Activated CD4-positive, alpha-beta memory T cell treated with anti-CD3 and anti-CD28 coated beads, Interleukin-2, amount 10 ng/mL, durations not matched to agents 7 days and 5 days (primary cell): ENCODE data around the gene GBA2. TPM values are rescaled to one million over a fixed set of nuclear protein-coding genes. Genes with fewer than 3 reads are reported as not detected.

Experiments used
- CTCF ChIA-PET: fragments of 350-600 bp; sonication (Branson Sonifier 250); formaldehyde crosslinking; loops from one replicate; lab custom pipeline; 2021; ENCODE audit warnings: antibody characterized with exemption, inconsistent platforms; lab: Charles Lee
- POLR2A ChIA-PET: fragments of 350-600 bp; sonication (Branson Sonifier 250); formaldehyde crosslinking; loops from one replicate; lab custom pipeline; 2021; ENCODE audit warnings: antibody characterized with exemption; lab: Charles Lee
- DNase-seq: peaks from one replicate; pipeline ENCODE4 v3.0.0-alpha.2; 2020
- H3K27ac Mint-ChIP-seq: one replicate; pipeline ENCODE4 v1.8.0; 2021; ENCODE audit warnings: mild to moderate bottlenecking, mixed read lengths
- H3K27me3 Mint-ChIP-seq: one replicate; pipeline ENCODE4 v1.8.0; 2021; ENCODE audit warnings: mixed read lengths
- H3K36me3 Mint-ChIP-seq: one replicate; pipeline ENCODE4 v1.8.0; 2021; ENCODE audit warnings: low read depth, mixed read lengths
- H3K4me1 Mint-ChIP-seq: one replicate; pipeline ENCODE4 v1.8.0; 2021; ENCODE audit warnings: mixed read lengths
- H3K4me3 Mint-ChIP-seq: one replicate; pipeline ENCODE4 v1.8.0; 2021; ENCODE audit warnings: mild to moderate bottlenecking, mixed read lengths
- H3K9me3 Mint-ChIP-seq: one replicate; pipeline ENCODE4 v1.8.0; 2021; ENCODE audit warnings: mixed read lengths
- total RNA-seq, 2 experiments: library from RNA; stranded (reverse); gene quantifications; one replicate each; pipeline ENCODE4 v1.2.3, GENCODE V29; 2021

Gene GBA2
- total RNA-seq, 2 experiments from 2014 or later = 45.8 to 49.1 TPM

- H3K27ac Mint-ChIP-seq = no peak overlapping the region
- CTCF ChIA-PET = interaction anchor here (1.6 to 4.3 kb wide), 2 partner anchors 16 to 55 kb away, joined by 5 to 26 read pairs; partner anchors contain the start of genes CCDC107 and RMRP
Observed at GRCh38 chr9:35712762-35713400, 36.1 kb downstream of the GBA2 start.

GRCh38 chr9:35711501-35712428, 37.3 kb downstream of the GBA2 start:
- H3K4me3 Mint-ChIP-seq = no peak overlapping the region
- no peak for DNase-seq
- no peaks in the 10 kb centered on the region for H3K4me1 Mint-ChIP-seq
- no peaks in the 10 kb centered on the region for H3K9me3 Mint-ChIP-seq
- ChIA-PET POLR2A (interaction anchor here (2.1 kb wide), 1 partner anchor 36 kb away, joined by 6 read pairs; the partner anchor contains the start of genes GBA2 and RGP1), CTCF (interaction anchor here (1.6 to 4.3 kb wide), 2 partner anchors 15 to 54 kb away, joined by 5 to 26 read pairs; partner anchors contain the start of genes CCDC107 and RMRP)
- no peaks in the 10 kb centered on the region for H3K27me3 Mint-ChIP-seq
- H3K36me3 Mint-ChIP-seq = peaks cover 86% of the 10 kb centered on the region
- H3K27ac Mint-ChIP-seq = peak overlapping the region; percentile 12

More at GRCh38 chr9:35712762-35713400, 36.1 kb downstream of the GBA2 start:
- H3K27me3 Mint-ChIP-seq = no peaks in the 10 kb centered on the region
- H3K9me3 Mint-ChIP-seq = no peaks in the 10 kb centered on the region
- H3K36me3 Mint-ChIP-seq = peaks cover 86% of the 10 kb centered on the region
- DNase-seq = no peak
- no peak overlapping the region for H3K4me3 Mint-ChIP-seq
- H3K4me1 Mint-ChIP-seq = no peaks in the 10 kb centered on the region
- POLR2A ChIA-PET = interaction anchor here (2.1 kb wide), 1 partner anchor 35 kb away, joined by 6 read pairs; the partner anchor contains the start of genes GBA2 and RGP1

- H3K9me3 Mint-ChIP-seq = no peaks in the 10 kb centered on the region
- H3K4me3 Mint-ChIP-seq = no peak overlapping the region
Observed at GRCh38 chr9:35710818-35711500, 38.1 kb downstream of the GBA2 start.

GRCh38 chr9:35708146-35708545, 40.9 kb downstream of the GBA2 start:
- Mint-ChIP-seq H3K4me1 (no peaks in the 10 kb centered on the region), H3K36me3 (peaks cover 87% of the 10 kb centered on the region), H3K27ac (no peak overlapping the region), H3K4me3 (no peak overlapping the region), H3K9me3 (no peaks in the 10 kb centered on the region), H3K27me3 (no peaks in the 10 kb centered on the region)
- ChIA-PET CTCF (interaction anchor here (3.8 kb wide), 1 partner anchor 12 kb away, joined by 23 read pairs; no protein-coding TSS in a partner anchor), POLR2A (interaction anchor here (4.0 kb wide), 1 partner anchor 23 kb away, joined by 10 read pairs; the partner anchor contains the start of genes CREB3 and TLN1)
- no peak for DNase-seq

More at GRCh38 chr9:35710818-35711500, 38.1 kb downstream of the GBA2 start:
- DNase-seq = no peak
- H3K4me1 Mint-ChIP-seq = no peaks in the 10 kb centered on the region
- no peak overlapping the region for H3K27ac Mint-ChIP-seq
- H3K27me3 Mint-ChIP-seq = no peaks in the 10 kb centered on the region
- CTCF ChIA-PET = interaction anchor here (1.4 to 4.3 kb wide), 3 partner anchors 11 to 53 kb away, joined by 3 to 26 read pairs (median 5); partner anchors contain the start of genes CCDC107 and RMRP
- POLR2A ChIA-PET = no interaction called here
- H3K36me3 Mint-ChIP-seq = peaks cover 86% of the 10 kb centered on the region

GRCh38 chr9:35706951-35707350, 42.1 kb downstream of the GBA2 start:
- ChIA-PET POLR2A (interaction anchor here (4.0 kb wide), 1 partner anchor 25 kb away, joined by 10 read pairs; the partner anchor contains the start of genes CREB3 and TLN1), CTCF (interaction anchor here (0.8 to 3.8 kb wide), 2 partner anchors 10 to 11 kb away, joined by 3 to 23 read pairs; no protein-coding TSS in a partner anchor)
- Mint-ChIP-seq H3K4me1 (no peaks in the 10 kb centered on the region), H3K9me3 (no peaks in the 10 kb centered on the region), H3K36me3 (peaks cover 88% of the 10 kb centered on the region), H3K27me3 (no peaks in the 10 kb centered on the region), H3K27ac (no peak overlapping the region), H3K4me3 (no peak overlapping the region)
- no peak for DNase-seq

GRCh38 chr9:35705836-35706430, 43.1 kb downstream of the GBA2 start:
- H3K9me3 Mint-ChIP-seq = no peaks in the 10 kb centered on the region
- H3K36me3 Mint-ChIP-seq = peaks cover 77% of the 10 kb centered on the region
- CTCF ChIA-PET = interaction anchor here (3.8 kb wide), 1 partner anchor 10 kb away, joined by 23 read pairs; no protein-coding TSS in a partner anchor

GRCh38 chr9:35705372-35705771, 43.7 kb downstream of the GBA2 start:
- Mint-ChIP-seq H3K27ac (no peak overlapping the region), H3K4me3 (no peak overlapping the region)
- POLR2A ChIA-PET = interaction anchor here (0.6 to 4.0 kb wide), 4 partner anchors 9 to 89 kb away, joined by 3 to 10 read pairs (median 4); partner anchors contain the start of genes CREB3 and TLN1

More at GRCh38 chr9:35705836-35706430, 43.1 kb downstream of the GBA2 start:
- Mint-ChIP-seq H3K27ac (no peak overlapping the region), H3K4me1 (no peaks in the 10 kb centered on the region), H3K27me3 (no peaks in the 10 kb centered on the region), H3K4me3 (no peak overlapping the region)
- DNase-seq = no peak
- POLR2A ChIA-PET = interaction anchor here (0.6 to 4.0 kb wide), 4 partner anchors 9 to 90 kb away, joined by 3 to 10 read pairs (median 4); partner anchors contain the start of genes CREB3 and TLN1

GRCh38 chr9:35703906-35704672, 44.9 kb downstream of the GBA2 start:
- Mint-ChIP-seq H3K4me3 (no peak overlapping the region), H3K36me3 (peaks cover 66% of the 10 kb centered on the region), H3K9me3 (no peaks in the 10 kb centered on the region), H3K27me3 (no peaks in the 10 kb centered on the region), H3K4me1 (no peaks in the 10 kb centered on the region), H3K27ac (no peak overlapping the region)
- ChIA-PET POLR2A (interaction anchor here (1.1 to 1.2 kb wide), 2 partner anchors 9 to 43 kb away, joined by 3 to 4 read pairs; no protein-coding TSS in a partner anchor), CTCF (interaction anchor here (1.5 kb wide), 1 partner anchor 93 kb away, joined by 4 read pairs; no protein-coding TSS in a partner anchor)
- DNase-seq = no peak

More at GRCh38 chr9:35705372-35705771, 43.7 kb downstream of the GBA2 start:
- Mint-ChIP-seq H3K27me3 (no peaks in the 10 kb centered on the region), H3K9me3 (no peaks in the 10 kb centered on the region), H3K4me1 (no peaks in the 10 kb centered on the region), H3K36me3 (peaks cover 72% of the 10 kb centered on the region)
- CTCF ChIA-PET = interaction anchor here (3.8 kb wide), 1 partner anchor 9 kb away, joined by 23 read pairs; no protein-coding TSS in a partner anchor
- no peak for DNase-seq

- no peak overlapping the region for H3K4me3 Mint-ChIP-seq
- no peaks in the 10 kb centered on the region for H3K9me3 Mint-ChIP-seq
- H3K4me1 Mint-ChIP-seq = no peaks in the 10 kb centered on the region
- DNase-seq = no peak
- H3K36me3 Mint-ChIP-seq = peaks cover 57% of the 10 kb centered on the region
- H3K27ac Mint-ChIP-seq = no peak overlapping the region
- ChIA-PET CTCF (interaction anchor here (1.5 kb wide), 1 partner anchor 92 kb away, joined by 4 read pairs; no protein-coding TSS in a partner anchor), POLR2A (no interaction called here)
- no peaks in the 10 kb centered on the region for H3K27me3 Mint-ChIP-seq
Observed at GRCh38 chr9:35702696-35703095, 46.3 kb downstream of the GBA2 start.

- Mint-ChIP-seq H3K4me1 (peaks cover 1% of the 10 kb centered on the region), H3K4me3 (no peak overlapping the region), H3K36me3 (peaks cover 55% of the 10 kb centered on the region), H3K27me3 (no peaks in the 10 kb centered on the region), H3K27ac (no peak overlapping the region), H3K9me3 (no peaks in the 10 kb centered on the region)
- CTCF ChIA-PET = interaction anchor here (0.9 to 1.1 kb wide), 2 partner anchors 43 to 97 kb away, joined by 3 read pairs; partner anchors contain the start of genes CCDC107 and RMRP
- DNase-seq = no peak
- POLR2A ChIA-PET = interaction anchor here (0.5 kb wide), 1 partner anchor 55 kb away, joined by 5 read pairs; no protein-coding TSS in a partner anchor
Observed at GRCh38 chr9:35700942-35701341, 48.1 kb downstream of the GBA2 start.

GRCh38 chr9:35700031-35700430, 49.0 kb downstream of the GBA2 start:
- no peak overlapping the region for H3K27ac Mint-ChIP-seq
- no peaks in the 10 kb centered on the region for H3K27me3 Mint-ChIP-seq
- H3K4me3 Mint-ChIP-seq = no peak overlapping the region
- peaks cover 1% of the 10 kb centered on the region for H3K4me1 Mint-ChIP-seq
- H3K9me3 Mint-ChIP-seq = no peaks in the 10 kb centered on the region
- DNase-seq = no peak
- H3K36me3 Mint-ChIP-seq = peaks cover 46% of the 10 kb centered on the region
- ChIA-PET POLR2A (no interaction called here), CTCF (no interaction called here)
